Sigmoid colon (tissue), 4 donors: ENCODE results near the gene C5.

Experiments used
- CTCF ChIP-seq, 4 experiments: fragments of 450-650 bp in 3 of 4; fragments of 200-600 bp in 1 of 4; IDR thresholded peaks; one replicate each; pipeline ENCODE4 v1.5.1; 2016 to 2019; ENCODE audit warnings: antibody characterized with exemption in 4 of 4, mild to moderate bottlenecking in 3 of 4, moderate library complexity in 2 of 4
- EP300 ChIP-seq, 4 donors: sonication (generic); formaldehyde crosslinking; IDR thresholded peaks; one replicate each; pipeline ENCODE4 v1.6.1; 2017; ENCODE audit warnings: antibody characterized with exemption in 4 of 4
- POLR2A ChIP-seq, 2 donors: fragments of 450-650 bp; IDR thresholded peaks; one replicate each; pipeline ENCODE4 v1.6.1; 2016; ENCODE audit warnings: antibody characterized with exemption in 2 of 2, mild to moderate bottlenecking in 2 of 2, moderate library complexity in 2 of 2
- POLR2AphosphoS5 ChIP-seq, 4 donors: sonication (generic); formaldehyde crosslinking; IDR thresholded peaks; one replicate each; pipeline ENCODE4 v1.6.1; 2017; ENCODE audit warnings: antibody characterized with exemption in 4 of 4

DNA sequence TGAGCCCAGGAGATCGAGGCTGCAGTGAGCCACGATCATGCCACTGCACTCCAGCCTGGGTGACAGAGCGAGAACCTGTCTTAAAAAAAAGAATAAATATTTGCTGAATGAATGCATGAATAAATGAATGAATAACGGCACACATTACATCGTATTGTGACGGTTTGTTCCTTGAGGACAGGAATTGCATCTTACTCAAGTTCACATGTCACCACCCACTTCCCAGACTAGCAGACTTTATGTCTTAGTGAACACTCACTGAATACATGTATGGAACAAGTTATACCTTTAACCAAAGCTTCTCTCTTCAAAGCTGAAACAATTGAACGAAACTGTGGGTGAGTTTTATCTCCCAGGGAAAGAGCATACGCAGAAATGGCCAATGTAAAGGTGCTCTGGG is 70.3 kb downstream of the C5 start:
- TF ChIP-seq POLR2A (IDR thresholded peaks at IDR 0.05) (no peak), CTCF (IDR thresholded peaks at IDR 0.05) (no peak), POLR2AphosphoS5 (IDR thresholded peaks at IDR 0.05) (no peak), EP300 (IDR thresholded peaks at IDR 0.05) (no peak)
